Breast epithelium (tissue), 3 donors: ENCODE measurements around the gene NAV3.

ENCODE experiments used
- POLR2A ChIP-seq: fragments of 450-650 bp; IDR thresholded peaks from one replicate; pipeline ENCODE4 v1.6.1; 2016; ENCODE audit warnings: antibody characterized with exemption, mild to moderate bottlenecking, moderate library complexity
- POLR2AphosphoS5 ChIP-seq, 3 donors: sonication (generic); formaldehyde crosslinking; IDR thresholded peaks; one replicate each; pipeline ENCODE4 v1.6.1; 2017; ENCODE audit warnings: antibody characterized with exemption in 3 of 3
- TF ChIP-seq, protein P1 (sequence below), 3 donors: fragments of 450-650 bp; IDR thresholded peaks; one replicate each; pipeline ENCODE4 v1.5.1; 2016 to 2017; ENCODE audit warnings: antibody characterized with exemption in 3 of 3, mild to moderate bottlenecking in 3 of 3, moderate library complexity in 3 of 3

DNA sequence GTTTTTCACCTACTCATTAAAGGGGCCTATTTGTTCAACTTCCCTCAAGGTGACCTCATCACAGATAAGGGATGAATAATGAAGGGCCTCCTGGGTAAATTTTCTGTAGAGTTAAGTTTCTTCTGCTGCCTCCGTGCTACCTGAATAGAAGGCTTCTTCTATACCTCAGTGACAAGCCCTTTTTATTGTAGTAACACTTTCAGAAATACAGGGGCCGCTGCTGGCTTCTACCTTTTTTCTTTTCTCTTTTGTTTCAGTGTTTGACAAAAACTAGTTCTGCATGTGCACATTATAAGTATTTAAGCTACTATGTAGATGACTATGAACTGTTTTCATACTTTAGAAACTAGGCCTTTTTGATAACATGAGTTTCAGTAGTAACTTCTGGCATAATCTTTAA lies 207.0 kb downstream of the NAV3 start:
- TF ChIP-seq POLR2AphosphoS5 (IDR thresholded peaks at IDR 0.05): no peak
- TF ChIP-seq, protein P1, sequence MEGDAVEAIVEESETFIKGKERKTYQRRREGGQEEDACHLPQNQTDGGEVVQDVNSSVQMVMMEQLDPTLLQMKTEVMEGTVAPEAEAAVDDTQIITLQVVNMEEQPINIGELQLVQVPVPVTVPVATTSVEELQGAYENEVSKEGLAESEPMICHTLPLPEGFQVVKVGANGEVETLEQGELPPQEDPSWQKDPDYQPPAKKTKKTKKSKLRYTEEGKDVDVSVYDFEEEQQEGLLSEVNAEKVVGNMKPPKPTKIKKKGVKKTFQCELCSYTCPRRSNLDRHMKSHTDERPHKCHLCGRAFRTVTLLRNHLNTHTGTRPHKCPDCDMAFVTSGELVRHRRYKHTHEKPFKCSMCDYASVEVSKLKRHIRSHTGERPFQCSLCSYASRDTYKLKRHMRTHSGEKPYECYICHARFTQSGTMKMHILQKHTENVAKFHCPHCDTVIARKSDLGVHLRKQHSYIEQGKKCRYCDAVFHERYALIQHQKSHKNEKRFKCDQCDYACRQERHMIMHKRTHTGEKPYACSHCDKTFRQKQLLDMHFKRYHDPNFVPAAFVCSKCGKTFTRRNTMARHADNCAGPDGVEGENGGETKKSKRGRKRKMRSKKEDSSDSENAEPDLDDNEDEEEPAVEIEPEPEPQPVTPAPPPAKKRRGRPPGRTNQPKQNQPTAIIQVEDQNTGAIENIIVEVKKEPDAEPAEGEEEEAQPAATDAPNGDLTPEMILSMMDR (IDR thresholded peaks at IDR 0.05): no peak
- no peak for TF ChIP-seq POLR2A
